Prostate gland (tissue), 2 donors: ENCODE data around the gene KIAA1614. TPM values are rescaled to one million over a fixed set of nuclear protein-coding genes. Genes with fewer than 3 reads are reported as not detected.

Experiments used
- DNase-seq: peaks from one replicate; pipeline ENCODE4 v3.0.0-alpha.2; 2019; ENCODE audit warnings: low spot score
- H3K27ac ChIP-seq, 2 donors: fragments of 200-600 bp; sonication (generic); 2 replicates each; pipeline ENCODE4 v1.5.1; 2017 to 2019
- H3K27me3 ChIP-seq: fragments of 200-600 bp; sonication (generic); replicated peaks from 2 replicates; pipeline ENCODE4 v1.5.1; 2019; ENCODE audit not compliant: insufficient read depth
- H3K36me3 ChIP-seq, 2 donors: fragments of 200-600 bp; sonication (generic); 1 replicate in 1 of 2; 2 replicates in 1 of 2; pipeline versions ENCODE4 v1.5.1 to v1.8.1; 2017 to 2019
- H3K4me1 ChIP-seq: fragments of 200-600 bp; sonication (generic); replicated peaks from 2 replicates; pipeline ENCODE4 v1.5.1; 2019
- H3K4me3 ChIP-seq, 2 donors: fragments of 200-600 bp; sonication (generic); 2 replicates each; pipeline ENCODE4 v1.5.1; 2017 to 2019
- H3K9me3 ChIP-seq: fragments of 200-600 bp; sonication (generic); 2 replicates; pipeline ENCODE4 v1.5.1; 2017
- CTCF ChIP-seq, 4 experiments: fragments of 200-600 bp in 2 of 4; fragments of 450-650 bp in 2 of 4; sonication (generic) in 2 of 4; IDR thresholded peaks; 1 replicate in 3 of 4; 2 replicates in 1 of 4; pipeline ENCODE4 v1.5.1; 2016 to 2019; ENCODE audit warnings: antibody characterized with exemption in 4 of 4, mild to moderate bottlenecking in 2 of 4, moderate library complexity in 2 of 4
- POLR2A ChIP-seq: fragments of 450-650 bp; IDR thresholded peaks from one replicate; pipeline ENCODE4 v1.6.1; 2016; ENCODE audit warnings: antibody characterized with exemption, mild to moderate bottlenecking
- POLR2AphosphoS5 ChIP-seq: sonication (generic); formaldehyde crosslinking; IDR thresholded peaks from one replicate; pipeline ENCODE4 v1.6.1; 2017; ENCODE audit warnings: antibody characterized with exemption
- WGBS: methylation state at CpG from one replicate; pipeline ENCODE4 v1.1.5; 2018; 5-methylcytosine and 5-hydroxymethylcytosine counted together
- intact Hi-C: fragments of 100-400 bp; cut with DNase I; formaldehyde crosslinking; loops from one replicate; pipeline ENCODE4 v1.14.2; 2022
- total RNA-seq, 2 donors: library from RNA; depleted of rRNA; stranded (reverse); fragments of >200 nt; gene quantifications; one replicate each; pipeline ENCODE4 v1.1.0, GENCODE V29; 2016

KIAA1614 gene
- total RNA-seq, 2 donors from 2014 or later = 3.7 to 6.4 TPM

- DNase-seq = no peak
- H3K9me3 ChIP-seq = no peaks in the 10 kb centered on the region
- H3K4me1 ChIP-seq = no peaks in the 10 kb centered on the region
- WGBS = 94% methylated on average over 2 of the region's 2 CpGs
- H3K27ac ChIP-seq = no peak overlapping the region
- no peak overlapping the region for H3K4me3 ChIP-seq
- TF ChIP-seq CTCF (IDR thresholded peaks at IDR 0.05) (no peak), POLR2AphosphoS5 (no peak), POLR2A (no peak)
- no peaks in the 10 kb centered on the region for H3K36me3 ChIP-seq
- intact Hi-C loops = no loop called here
- no peaks in the 10 kb centered on the region for H3K27me3 ChIP-seq
These were observed 26.4 kb upstream of the KIAA1614 start for GRCh38 chr1:180886338-180886737.

- H3K27ac ChIP-seq = no peak overlapping the region
- TF ChIP-seq POLR2AphosphoS5 = no peak
- TF ChIP-seq POLR2A = no peak
- no peak for TF ChIP-seq CTCF (IDR thresholded peaks at IDR 0.05)
- no peak for DNase-seq
- no peaks in the 10 kb centered on the region for H3K27me3 ChIP-seq
- no peaks in the 10 kb centered on the region for H3K4me1 ChIP-seq
- H3K4me3 ChIP-seq = no peak overlapping the region
- H3K9me3 ChIP-seq = no peaks in the 10 kb centered on the region
- no peaks in the 10 kb centered on the region for H3K36me3 ChIP-seq
- WGBS = 96% methylated on average over 7 of the region's 7 CpGs
- intact Hi-C loops = no loop called here
These were observed 24.9 kb upstream of the KIAA1614 start for GRCh38 chr1:180887841-180888240.

GRCh38 chr1:180888870-180889269 lies 23.8 kb upstream of the KIAA1614 start:
- TF ChIP-seq POLR2A (no peak), POLR2AphosphoS5 (no peak), CTCF (IDR thresholded peaks at IDR 0.05) (no peak)
- no peak overlapping the region for H3K4me3 ChIP-seq
- 50% methylated on average over 1 of the region's 1 CpG for WGBS
- no peak overlapping the region for H3K27ac ChIP-seq
- no peaks in the 10 kb centered on the region for H3K36me3 ChIP-seq
- no peaks in the 10 kb centered on the region for H3K27me3 ChIP-seq
- H3K9me3 ChIP-seq = no peaks in the 10 kb centered on the region
- intact Hi-C loops = no loop called here
- no peaks in the 10 kb centered on the region for H3K4me1 ChIP-seq
- DNase-seq = no peak

- H3K27me3 ChIP-seq = no peaks in the 10 kb centered on the region
- 85% methylated on average over 2 of the region's 2 CpGs for WGBS
- H3K36me3 ChIP-seq = no peaks in the 10 kb centered on the region
- H3K9me3 ChIP-seq = no peaks in the 10 kb centered on the region
- intact Hi-C loops = no loop called here
- no peak overlapping the region for H3K4me3 ChIP-seq
- H3K4me1 ChIP-seq = no peaks in the 10 kb centered on the region
- no peak overlapping the region for H3K27ac ChIP-seq
- no peak for DNase-seq
- no peak for TF ChIP-seq POLR2A
- TF ChIP-seq POLR2AphosphoS5 = no peak
- TF ChIP-seq CTCF (IDR thresholded peaks at IDR 0.05) = no peak
These were observed 23.4 kb upstream of the KIAA1614 start for GRCh38 chr1:180889325-180889724.

- 85% methylated on average over 5 of the region's 5 CpGs for WGBS
- no peaks in the 10 kb centered on the region for H3K27me3 ChIP-seq
- no peak for DNase-seq
- H3K4me3 ChIP-seq = no peak overlapping the region
- TF ChIP-seq POLR2A (no peak), CTCF (IDR thresholded peaks at IDR 0.05) (no peak), POLR2AphosphoS5 (no peak)
- no peaks in the 10 kb centered on the region for H3K36me3 ChIP-seq
- H3K9me3 ChIP-seq = no peaks in the 10 kb centered on the region
- H3K27ac ChIP-seq = no peak overlapping the region
- intact Hi-C loops = no loop called here
- no peaks in the 10 kb centered on the region for H3K4me1 ChIP-seq
These were observed 20.4 kb upstream of the KIAA1614 start for GRCh38 chr1:180892272-180892671.
